ENCODE data around the gene MOB1A. TPM values are rescaled to one million over a fixed set of nuclear protein-coding genes. Genes with fewer than 3 reads are reported as not detected.

Gene MOB1A
- total and polyA plus RNA-seq, 2 donors from 2014 or later, result 36.2 to 117 TPM

GRCh38 chr2:74174909-74175308 is 3.8 kb downstream of the MOB1A start:
- H3K4me3 ChIP-seq (ENCODE audit: low read length in 3 of 3), result no peak overlapping the region
- H3K9me3 ChIP-seq (ENCODE audit: control insufficient read depth in 2 of 3, insufficient read depth in 1 of 3, low read length in 3 of 3), result no peaks in the 10 kb centered on the region
- no peak for TF ChIP-seq CTCF (IDR thresholded peaks at IDR 0.05; ENCODE audit: borderline replicate concordance, extremely low read depth, insufficient read depth)
- H3K36me3 ChIP-seq (ENCODE audit: control insufficient read depth in 2 of 3, insufficient read depth in 3 of 3, low read length in 3 of 3), result peaks cover 2 to 13% (median 4%) of the 10 kb centered on the region in 3 donors
- intact Hi-C loops (cut with DNase I), result no loop called here
- DNase-seq (no peak), FAIRE-seq (no peak)
- no peak overlapping the region for H3K9ac ChIP-seq (ENCODE audit: low read length in 3 of 3)
- H3K4me1 ChIP-seq (ENCODE audit: control insufficient read depth in 2 of 3, insufficient read depth in 2 of 3, low read depth in 1 of 3, low read length in 3 of 3), result peaks cover 0 to 8% (median 0%) of the 10 kb centered on the region in 3 donors
- H3K27me3 ChIP-seq (ENCODE audit: control insufficient read depth, insufficient read depth, low read length), result no peaks in the 10 kb centered on the region
- no peak overlapping the region for H3K27ac ChIP-seq (ENCODE audit: low read depth in 2 of 2, low read length in 2 of 2)

- FAIRE-seq (no peak), DNase-seq (no peak)
- Histone ChIP-seq H3K27me3 (ENCODE audit: control insufficient read depth, insufficient read depth, low read length) (no peaks in the 10 kb centered on the region), H3K4me3 (ENCODE audit: low read length in 3 of 3) (no peak overlapping the region), H3K9me3 (ENCODE audit: control insufficient read depth in 2 of 3, insufficient read depth in 1 of 3, low read length in 3 of 3) (no peaks in the 10 kb centered on the region), H3K27ac (ENCODE audit: low read depth in 2 of 2, low read length in 2 of 2) (no peak overlapping the region), H3K36me3 (ENCODE audit: control insufficient read depth in 2 of 3, insufficient read depth in 3 of 3, low read length in 3 of 3) (peaks cover 10 to 42% (median 12%) of the 10 kb centered on the region in 3 donors), H3K4me1 (ENCODE audit: control insufficient read depth in 2 of 3, insufficient read depth in 2 of 3, low read depth in 1 of 3, low read length in 3 of 3) (peaks cover 0 to 4% (median 0%) of the 10 kb centered on the region in 3 donors), H3K9ac (ENCODE audit: low read length in 3 of 3) (no peak overlapping the region)
- TF ChIP-seq CTCF (IDR thresholded peaks at IDR 0.05; ENCODE audit: borderline replicate concordance, extremely low read depth, insufficient read depth), result no peak
- intact Hi-C loops (cut with DNase I), result no loop called here
Observed at GRCh38 chr2:74168739-74169138, 9.9 kb downstream of the MOB1A start.

- no peak overlapping the region for H3K27ac ChIP-seq (ENCODE audit: low read depth in 2 of 2, low read length in 2 of 2)
- no peaks in the 10 kb centered on the region for H3K27me3 ChIP-seq (ENCODE audit: control insufficient read depth, insufficient read depth, low read length)
- no peaks in the 10 kb centered on the region for H3K4me1 ChIP-seq (ENCODE audit: control insufficient read depth in 2 of 3, insufficient read depth in 2 of 3, low read depth in 1 of 3, low read length in 3 of 3)
- intact Hi-C loops (cut with DNase I), result no loop called here
- no peak overlapping the region for H3K9ac ChIP-seq (ENCODE audit: low read length in 3 of 3)
- H3K9me3 ChIP-seq (ENCODE audit: control insufficient read depth in 2 of 3, insufficient read depth in 1 of 3, low read length in 3 of 3), result no peaks in the 10 kb centered on the region
- no peak for DNase-seq
- no peak for FAIRE-seq
- peaks cover 10 to 30% (median 12%) of the 10 kb centered on the region in 3 donors for H3K36me3 ChIP-seq (ENCODE audit: control insufficient read depth in 2 of 3, insufficient read depth in 3 of 3, low read length in 3 of 3)
- TF ChIP-seq CTCF (IDR thresholded peaks at IDR 0.05; ENCODE audit: borderline replicate concordance, extremely low read depth, insufficient read depth), result no peak
- no peak overlapping the region for H3K4me3 ChIP-seq (ENCODE audit: low read length in 3 of 3)
Observed at GRCh38 chr2:74164761-74165160, 13.9 kb downstream of the MOB1A start.

DNA sequence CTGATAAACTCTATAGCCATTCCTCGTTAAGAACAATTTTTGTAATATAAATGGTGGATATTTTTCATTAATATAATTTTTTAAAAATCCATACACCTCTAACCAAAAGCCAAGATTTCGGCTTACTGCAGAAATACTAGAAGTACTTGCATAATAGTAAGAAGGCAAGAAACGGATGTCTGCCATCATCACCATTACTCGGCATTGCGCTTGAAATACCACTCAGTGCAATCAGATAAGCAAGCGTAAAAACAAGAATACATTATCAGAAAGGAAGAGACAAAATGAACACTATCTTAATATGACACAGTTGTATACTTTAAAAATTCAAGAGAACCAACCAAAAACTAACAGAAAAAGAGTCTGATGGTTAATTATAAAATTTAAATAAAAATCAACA is 15.7 kb downstream of the MOB1A start:
- H3K4me1 ChIP-seq (ENCODE audit: control insufficient read depth in 2 of 3, insufficient read depth in 2 of 3, low read depth in 1 of 3, low read length in 3 of 3), result no peaks in the 10 kb centered on the region
- no peak for TF ChIP-seq CTCF (IDR thresholded peaks at IDR 0.05; ENCODE audit: borderline replicate concordance, extremely low read depth, insufficient read depth)
- H3K9ac ChIP-seq (ENCODE audit: low read length in 3 of 3), result no peak overlapping the region
- H3K9me3 ChIP-seq (ENCODE audit: control insufficient read depth in 2 of 3, insufficient read depth in 1 of 3, low read length in 3 of 3), result no peaks in the 10 kb centered on the region
- DNase-seq, result no peak
- no peak overlapping the region for H3K4me3 ChIP-seq (ENCODE audit: low read length in 3 of 3)
- FAIRE-seq, result no peak
- intact Hi-C loops (cut with DNase I), result no loop called here
- H3K27ac ChIP-seq (ENCODE audit: low read depth in 2 of 2, low read length in 2 of 2), result no peak overlapping the region
- H3K27me3 ChIP-seq (ENCODE audit: control insufficient read depth, insufficient read depth, low read length), result no peaks in the 10 kb centered on the region
- peaks cover 6 to 35% (median 15%) of the 10 kb centered on the region in 3 donors for H3K36me3 ChIP-seq (ENCODE audit: control insufficient read depth in 2 of 3, insufficient read depth in 3 of 3, low read length in 3 of 3)

Measured in kidney (tissue), 14 donors.